HG03342 (cell line): ENCODE data around the gene MYDGF.

Experiments
- ATAC-seq: cut with Tn5 transposase; IDR thresholded peaks from one replicate; pipeline ENCODE4 v1.9.1; 2021; ENCODE audit warnings: mild to moderate bottlenecking, moderate library complexity; ENCODE audit not compliant: unreplicated experiment

The MYDGF gene

GRCh38 chr19:4613254-4613751 is 56.8 kb downstream of the MYDGF start:
- no peak for ATAC-seq

GRCh38 chr19:4609878-4610511 is 60.1 kb downstream of the MYDGF start:
- ATAC-seq = no peak
